Loucy (cell line): ENCODE measurements around the gene ZBTB16.

Source experiments
- EZH2phosphoT487 ChIP-seq: fragments of 200-600 bp; IDR thresholded peaks from 2 replicates; pipeline ENCODE4 v1.6.1; 2018; ENCODE audit warnings: antibody characterized with exemption, mild to moderate bottlenecking, moderate library complexity, borderline replicate concordance
- TF ChIP-seq, protein P1 (sequence below): fragments of 200-600 bp; sonication (generic); conservative IDR thresholded peaks from 2 replicates; pipeline ENCODE4 v1.5.1; 2014; ENCODE audit warnings: mild to moderate bottlenecking, antibody characterized with exemption, low read length

DNA sequence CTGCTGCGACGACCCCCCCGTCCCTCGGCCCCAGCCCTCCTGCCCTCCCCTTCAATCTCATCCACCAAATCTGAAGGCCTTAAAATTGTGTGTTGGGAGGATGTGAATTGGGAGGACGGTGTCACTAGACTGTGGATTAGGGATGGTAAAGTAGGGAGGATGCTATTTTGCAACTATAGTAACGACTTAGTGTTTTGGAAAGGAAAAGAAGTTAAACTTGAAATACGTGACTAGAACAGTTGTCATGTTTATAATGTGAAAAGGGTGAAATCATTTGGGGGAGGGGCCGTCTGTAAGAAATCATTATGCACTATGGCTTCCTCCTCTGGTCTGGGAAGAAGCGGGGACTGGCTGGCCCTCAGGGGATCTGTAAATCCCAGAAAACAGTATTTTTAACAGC lies 193.3 kb downstream of the ZBTB16 start:
- TF ChIP-seq, protein P1, sequence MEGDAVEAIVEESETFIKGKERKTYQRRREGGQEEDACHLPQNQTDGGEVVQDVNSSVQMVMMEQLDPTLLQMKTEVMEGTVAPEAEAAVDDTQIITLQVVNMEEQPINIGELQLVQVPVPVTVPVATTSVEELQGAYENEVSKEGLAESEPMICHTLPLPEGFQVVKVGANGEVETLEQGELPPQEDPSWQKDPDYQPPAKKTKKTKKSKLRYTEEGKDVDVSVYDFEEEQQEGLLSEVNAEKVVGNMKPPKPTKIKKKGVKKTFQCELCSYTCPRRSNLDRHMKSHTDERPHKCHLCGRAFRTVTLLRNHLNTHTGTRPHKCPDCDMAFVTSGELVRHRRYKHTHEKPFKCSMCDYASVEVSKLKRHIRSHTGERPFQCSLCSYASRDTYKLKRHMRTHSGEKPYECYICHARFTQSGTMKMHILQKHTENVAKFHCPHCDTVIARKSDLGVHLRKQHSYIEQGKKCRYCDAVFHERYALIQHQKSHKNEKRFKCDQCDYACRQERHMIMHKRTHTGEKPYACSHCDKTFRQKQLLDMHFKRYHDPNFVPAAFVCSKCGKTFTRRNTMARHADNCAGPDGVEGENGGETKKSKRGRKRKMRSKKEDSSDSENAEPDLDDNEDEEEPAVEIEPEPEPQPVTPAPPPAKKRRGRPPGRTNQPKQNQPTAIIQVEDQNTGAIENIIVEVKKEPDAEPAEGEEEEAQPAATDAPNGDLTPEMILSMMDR: no peak
- TF ChIP-seq EZH2phosphoT487: no peak
